ENCODE data around the gene HSD3B7. TPM values are rescaled to one million over a fixed set of nuclear protein-coding genes. Genes with fewer than 3 reads are reported as not detected.

The HSD3B7 gene
- total and polyA plus RNA-seq, 10 of the 15 experiments (the other 5 are each of a cell fraction or from before 2014, with no cell fraction given), result 0.18 to 1.8 (median 0.48) TPM; not detected in 1

- TF ChIP-seq CEBPB (IDR thresholded peaks at IDR 0.05; ENCODE audit: borderline replicate concordance in 1 of 2, low read depth in 2 of 2, low read length in 2 of 2) (no peak), BRCA1 (IDR thresholded peaks at IDR 0.05; ENCODE audit: low read depth, low read length) (no peak), GABPA (IDR thresholded peaks at IDR 0.05; ENCODE audit: low read depth) (no peak), RBBP5 (conservative IDR thresholded peaks at IDR 0.05) (no peak), MYC (IDR thresholded peaks at IDR 0.05; ENCODE audit: insufficient read depth, insufficient read length, insufficient replicate concordance, low read length, severe bottlenecking) (no peak), IRF4 (IDR thresholded peaks at IDR 0.05; ENCODE audit: low read depth, low read length) (peak; percentile 75), CHD1 (IDR thresholded peaks at IDR 0.05; ENCODE audit: low read depth, low read length) (no peak), USF2 (IDR thresholded peaks at IDR 0.05; ENCODE audit: borderline replicate concordance, low read depth, low read length) (peak; percentile 33), SREBF1 (IDR thresholded peaks at IDR 0.05; ENCODE audit: low read length) (no peak), NFIC (IDR thresholded peaks at IDR 0.05; ENCODE audit: low read depth, low read length) (no peak), EED (IDR thresholded peaks at IDR 0.05; ENCODE audit: low read depth) (peak; percentile 84), STAT1 (conservative IDR thresholded peaks at IDR 0.05) (no peak), TCF3 (IDR thresholded peaks at IDR 0.05; ENCODE audit: borderline replicate concordance, insufficient read depth, low read depth, low read length) (0 out of 2 replicates have a peak, but pooled peaks have one; percentile 1), SMAD5 (IDR thresholded peaks at IDR 0.05; ENCODE audit: low read depth) (no peak), PBX3 (IDR thresholded peaks at IDR 0.05; ENCODE audit: insufficient replicate concordance, low read depth, low read length) (no peak), DPF2 (IDR thresholded peaks at IDR 0.05) (peak; percentile 92), SKIL (IDR thresholded peaks at IDR 0.05; ENCODE audit: low read depth, poor library complexity, severe bottlenecking) (no peak), RELA (IDR thresholded peaks at IDR 0.05; ENCODE audit: borderline replicate concordance, partially characterized antibody) (peak; percentile 7)
- TF ChIP-seq, protein P1, sequence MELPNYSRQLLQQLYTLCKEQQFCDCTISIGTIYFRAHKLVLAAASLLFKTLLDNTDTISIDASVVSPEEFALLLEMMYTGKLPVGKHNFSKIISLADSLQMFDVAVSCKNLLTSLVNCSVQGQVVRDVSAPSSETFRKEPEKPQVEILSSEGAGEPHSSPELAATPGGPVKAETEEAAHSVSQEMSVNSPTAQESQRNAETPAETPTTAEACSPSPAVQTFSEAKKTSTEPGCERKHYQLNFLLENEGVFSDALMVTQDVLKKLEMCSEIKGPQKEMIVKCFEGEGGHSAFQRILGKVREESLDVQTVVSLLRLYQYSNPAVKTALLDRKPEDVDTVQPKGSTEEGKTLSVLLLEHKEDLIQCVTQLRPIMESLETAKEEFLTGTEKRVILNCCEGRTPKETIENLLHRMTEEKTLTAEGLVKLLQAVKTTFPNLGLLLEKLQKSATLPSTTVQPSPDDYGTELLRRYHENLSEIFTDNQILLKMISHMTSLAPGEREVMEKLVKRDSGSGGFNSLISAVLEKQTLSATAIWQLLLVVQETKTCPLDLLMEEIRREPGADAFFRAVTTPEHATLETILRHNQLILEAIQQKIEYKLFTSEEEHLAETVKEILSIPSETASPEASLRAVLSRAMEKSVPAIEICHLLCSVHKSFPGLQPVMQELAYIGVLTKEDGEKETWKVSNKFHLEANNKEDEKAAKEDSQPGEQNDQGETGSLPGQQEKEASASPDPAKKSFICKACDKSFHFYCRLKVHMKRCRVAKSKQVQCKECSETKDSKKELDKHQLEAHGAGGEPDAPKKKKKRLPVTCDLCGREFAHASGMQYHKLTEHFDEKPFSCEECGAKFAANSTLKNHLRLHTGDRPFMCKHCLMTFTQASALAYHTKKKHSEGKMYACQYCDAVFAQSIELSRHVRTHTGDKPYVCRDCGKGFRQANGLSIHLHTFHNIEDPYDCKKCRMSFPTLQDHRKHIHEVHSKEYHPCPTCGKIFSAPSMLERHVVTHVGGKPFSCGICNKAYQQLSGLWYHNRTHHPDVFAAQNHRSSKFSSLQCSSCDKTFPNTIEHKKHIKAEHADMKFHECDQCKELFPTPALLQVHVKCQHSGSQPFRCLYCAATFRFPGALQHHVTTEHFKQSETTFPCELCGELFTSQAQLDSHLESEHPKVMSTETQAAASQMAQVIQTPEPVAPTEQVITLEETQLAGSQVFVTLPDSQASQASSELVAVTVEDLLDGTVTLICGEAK (IDR thresholded peaks at IDR 0.05; ENCODE audit: borderline replicate concordance), result no peak
Measured at GRCh38 chr16:30948667-30949649, 36.0 kb upstream of the HSD3B7 start, which contains the start of gene ORAI3 (continued).
